Activated CD4-positive, alpha-beta T cell treated with anti-CD3 and anti-CD28 coated beads, Interleukin-2, amount 50 U/mL, for 1 hour (primary cell): ENCODE measurements around the gene ATP6V0A4.
"Not testable (repeated sequence)": the region's sequence is repeated elsewhere in the genome, so short reads cannot be mapped to it uniquely, and the experiment has no call there.

Source experiments
- DNase-seq: peaks from one replicate; pipeline ENCODE4 v3.0.0-alpha.2; 2020

ATP6V0A4 gene

DNA sequence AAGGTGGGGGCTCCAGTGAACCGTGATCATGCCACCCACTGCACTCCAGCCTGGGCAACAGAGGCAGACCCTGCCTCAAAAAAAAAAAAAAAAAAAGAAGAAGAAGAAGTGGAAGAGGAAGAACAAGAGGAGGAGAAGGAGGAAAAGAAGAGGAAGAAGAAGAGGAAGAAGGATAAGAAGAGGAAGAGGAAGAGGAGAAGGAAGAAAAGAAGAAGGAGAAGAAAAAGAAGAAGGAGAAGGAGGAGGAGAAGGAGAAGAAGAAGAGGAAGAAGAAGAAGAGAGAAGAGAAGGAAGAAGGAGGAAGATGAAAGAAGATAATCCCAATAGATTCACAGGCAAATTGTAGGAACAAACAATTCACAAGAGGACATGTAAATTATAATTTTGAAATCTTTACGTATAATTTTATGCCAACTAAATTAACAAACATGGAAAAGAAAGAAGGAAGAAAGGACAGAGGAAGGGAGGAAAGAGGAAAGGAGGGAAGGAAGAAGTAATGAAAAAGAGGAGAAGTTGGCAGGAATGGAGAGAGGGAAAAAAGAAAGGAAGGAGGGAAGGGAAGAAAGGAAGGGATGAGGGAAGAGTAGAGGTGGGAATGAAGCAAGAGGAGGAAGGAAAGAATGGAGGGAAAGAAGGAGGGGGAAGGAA, 100.3 kb downstream of the ATP6V0A4 start:
- DNase-seq = no peak

DNA sequence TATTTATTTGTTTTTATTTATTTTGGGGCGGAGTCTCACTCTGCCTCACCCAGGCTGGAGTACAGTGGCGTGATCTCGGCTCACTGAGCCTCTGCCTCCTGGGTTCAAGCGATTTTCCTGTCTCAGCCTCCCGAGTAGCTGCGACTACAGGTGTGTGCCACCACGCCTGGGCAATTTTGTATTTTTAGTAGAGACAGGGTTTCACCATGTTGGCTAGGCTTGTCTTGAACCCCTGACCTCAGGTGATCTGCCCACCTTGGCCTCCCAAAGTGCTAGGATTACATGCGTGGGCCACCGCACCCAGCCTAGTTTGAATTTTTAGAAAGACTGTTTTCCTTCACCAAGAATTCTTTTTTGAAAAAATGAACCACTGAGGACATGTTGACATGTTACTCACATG, 102.2 kb downstream of the ATP6V0A4 start:
- DNase-seq = not testable (repeated sequence)

DNA sequence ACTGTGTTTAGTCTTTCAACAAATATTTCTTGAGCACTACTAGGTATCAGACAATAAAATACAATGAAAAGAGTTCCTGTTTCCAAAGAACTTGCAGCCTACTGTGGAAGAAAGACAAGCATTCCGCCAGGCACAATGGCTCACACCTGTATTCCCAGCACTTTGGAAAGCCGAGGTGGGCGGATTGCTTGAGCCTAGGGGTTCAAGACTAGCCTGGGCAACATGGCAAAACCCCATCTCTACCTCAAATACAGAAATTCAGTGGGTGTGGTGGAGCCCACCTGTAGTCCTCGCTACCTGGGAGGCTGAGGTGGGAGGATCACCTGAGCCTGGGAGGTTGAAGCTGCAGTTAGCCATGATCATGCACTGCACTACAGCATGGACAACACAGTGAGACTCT, 102.9 kb downstream of the ATP6V0A4 start:
- DNase-seq = no peak

DNA sequence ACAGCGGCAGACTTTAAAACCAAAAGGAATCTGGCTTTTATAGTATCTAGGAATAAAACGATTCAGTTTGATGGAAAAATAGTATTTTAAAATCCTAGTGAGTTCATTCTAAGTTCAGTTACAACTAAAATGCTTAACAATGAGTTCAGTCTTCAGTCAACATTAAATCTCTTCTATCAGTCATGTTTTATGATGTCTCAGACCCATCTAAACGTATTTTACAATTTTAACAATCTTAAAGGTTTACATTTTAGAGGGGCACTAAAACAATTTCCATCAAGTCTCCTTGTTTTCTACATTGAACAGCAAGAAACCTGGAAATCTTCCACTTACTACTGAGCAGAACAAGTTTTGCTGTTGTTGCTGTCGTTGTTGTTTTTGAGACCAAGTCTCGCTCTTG, 106.8 kb downstream of the ATP6V0A4 start:
- DNase-seq = no peak

DNA sequence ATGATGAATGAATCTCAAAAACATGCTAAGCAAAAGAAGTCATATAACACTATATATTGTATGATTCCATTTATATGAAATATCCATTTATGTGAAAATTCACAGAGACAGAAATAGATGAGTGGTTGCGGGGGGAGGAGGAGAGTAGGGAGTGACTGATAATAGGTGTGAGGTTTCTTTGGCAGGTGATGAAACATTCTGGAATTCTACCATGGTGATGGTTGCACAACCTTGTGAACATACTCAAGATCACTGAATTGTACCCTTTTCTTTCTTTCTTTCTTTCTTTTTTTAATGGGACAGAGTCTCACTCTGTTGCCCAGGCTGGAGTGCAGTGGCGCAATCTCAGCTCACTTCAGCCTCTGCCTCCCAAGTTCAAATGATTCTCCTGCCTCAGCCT, 107.5 kb downstream of the ATP6V0A4 start:
- DNase-seq = no peak

DNA sequence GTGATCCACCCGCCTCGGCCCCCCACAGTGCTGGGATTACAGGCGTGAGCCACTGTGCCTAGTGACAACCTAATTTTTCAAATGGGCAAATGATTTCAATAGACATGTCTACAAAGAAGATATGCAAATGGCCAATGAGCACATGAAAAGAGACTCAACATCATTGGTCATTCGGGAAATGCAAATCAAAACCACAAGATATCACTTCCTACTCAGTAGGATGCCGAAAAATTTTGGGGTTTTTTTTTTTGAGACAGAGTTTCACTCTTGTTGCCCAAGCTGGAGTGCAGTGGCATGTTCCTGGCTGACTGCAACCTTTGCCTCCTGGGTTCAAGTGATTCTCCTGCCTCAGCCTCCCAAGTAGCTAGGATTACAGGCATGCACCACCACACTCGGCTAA, 110.0 kb downstream of the ATP6V0A4 start:
- not testable (repeated sequence) for DNase-seq

DNA sequence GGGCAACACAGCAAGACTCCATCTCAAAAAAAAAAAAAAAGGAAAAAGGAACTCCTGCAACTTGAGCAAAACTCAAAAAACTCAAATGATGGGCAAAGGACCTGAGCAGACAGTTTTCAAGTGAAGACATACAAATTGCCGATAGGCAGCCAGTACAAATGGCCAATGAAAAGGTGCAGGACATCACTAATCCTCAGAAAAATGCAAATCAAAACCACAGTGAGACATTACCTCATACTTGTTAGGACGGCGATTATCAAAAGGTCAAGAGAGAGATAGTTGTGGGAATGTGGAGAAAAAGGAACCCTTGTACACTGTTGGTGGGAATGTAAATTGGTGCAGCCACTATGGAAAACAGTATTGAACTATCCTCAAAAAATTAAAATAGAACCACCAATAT, 113.7 kb downstream of the ATP6V0A4 start:
- DNase-seq = no peak

DNA sequence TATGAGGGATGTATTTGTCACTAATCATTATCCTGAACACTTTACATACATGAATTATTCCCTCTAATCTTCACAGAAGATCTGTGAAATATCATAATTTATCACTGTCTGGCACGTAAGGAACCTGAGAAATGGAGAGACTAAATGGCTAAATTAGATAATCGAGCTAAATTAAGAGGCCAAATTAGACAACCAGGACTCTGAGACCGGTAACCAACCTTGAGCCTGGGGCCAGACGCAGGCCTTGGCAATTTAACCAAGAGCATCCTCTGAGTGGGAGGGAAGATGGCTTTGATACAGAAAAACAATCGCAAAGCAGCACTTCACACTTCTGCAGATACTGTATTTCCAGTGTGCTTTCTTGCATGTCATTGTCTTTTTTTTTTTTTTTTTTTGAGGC, 118.2 kb downstream of the ATP6V0A4 start:
- DNase-seq = no peak

DNA sequence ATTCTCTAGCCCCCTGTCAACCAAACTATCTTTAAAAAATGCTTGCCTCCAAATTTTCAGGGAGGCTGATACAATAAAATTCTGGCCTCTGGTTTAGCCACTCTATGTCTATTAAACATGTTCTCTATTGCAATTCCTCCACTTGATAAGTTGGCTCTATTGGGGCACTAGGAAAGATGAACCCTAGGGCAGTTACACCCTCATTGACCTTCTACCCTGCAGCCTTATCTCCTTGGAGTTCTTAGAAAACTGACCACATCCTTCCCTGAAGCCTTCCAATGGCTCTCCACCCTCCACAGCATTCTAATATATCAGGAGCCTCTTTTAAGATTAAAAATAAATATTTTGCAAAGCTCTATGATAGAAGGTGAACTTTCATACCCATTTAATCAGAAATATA, 127.4 kb downstream of the ATP6V0A4 start:
- no peak for DNase-seq

DNA sequence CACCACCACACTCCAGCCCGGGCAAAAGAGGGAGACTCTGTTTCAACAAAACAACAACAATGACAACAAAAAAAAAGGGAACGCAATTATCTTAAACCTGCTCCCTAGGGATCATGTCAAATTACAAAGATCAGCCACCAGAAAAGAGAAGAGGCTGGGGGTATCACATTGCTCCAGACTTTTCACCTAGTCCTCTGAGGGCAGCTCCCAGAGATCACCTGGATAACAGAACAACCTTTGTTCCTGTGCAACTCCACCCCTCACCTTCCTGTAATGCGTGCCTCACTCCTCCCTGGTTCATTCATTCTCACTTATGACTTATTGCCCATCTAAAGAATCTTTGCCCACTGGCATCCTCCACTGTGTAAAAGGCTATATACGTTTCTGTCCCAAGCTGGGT, 128.6 kb downstream of the ATP6V0A4 start:
- no peak for DNase-seq

DNA sequence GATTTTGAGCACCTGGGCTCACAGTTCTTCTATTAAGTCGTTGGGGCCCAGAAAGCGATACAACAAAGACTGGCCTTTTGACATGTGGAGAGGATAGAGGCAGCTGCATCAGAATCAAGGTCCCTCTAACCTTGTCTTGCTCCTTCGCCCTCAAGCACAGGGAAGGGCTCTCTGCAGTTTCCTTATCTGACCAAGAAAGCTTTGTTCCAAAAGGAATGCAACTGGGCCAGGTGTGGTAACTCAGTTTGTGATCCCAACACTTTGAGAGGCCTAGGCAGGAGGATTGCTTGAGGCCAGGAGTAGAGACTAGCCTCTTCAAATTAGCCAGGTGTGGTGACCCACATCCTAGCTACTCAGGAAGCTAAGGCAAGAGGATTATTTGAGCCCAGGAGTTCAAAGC, 129.1 kb downstream of the ATP6V0A4 start:
- no peak for DNase-seq

DNA sequence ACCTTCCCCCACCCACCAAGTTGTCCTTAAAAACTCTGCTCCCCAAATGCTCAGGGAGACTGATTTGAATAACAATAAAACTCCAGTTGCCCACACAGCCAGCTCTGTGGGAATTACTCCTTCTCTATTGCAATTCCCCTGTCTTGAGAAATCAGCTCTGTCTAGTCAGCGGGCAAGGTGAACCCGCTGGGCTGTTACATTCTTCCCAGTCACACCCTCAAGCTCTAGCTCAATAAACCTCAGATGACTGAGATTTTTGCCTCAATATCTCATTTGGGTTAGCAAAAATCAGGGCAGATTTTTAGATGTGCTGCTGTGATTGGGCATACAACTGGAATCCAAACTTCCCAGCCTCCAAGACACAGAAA, 129.8 kb downstream of the ATP6V0A4 start:
- DNase-seq = no peak

DNA sequence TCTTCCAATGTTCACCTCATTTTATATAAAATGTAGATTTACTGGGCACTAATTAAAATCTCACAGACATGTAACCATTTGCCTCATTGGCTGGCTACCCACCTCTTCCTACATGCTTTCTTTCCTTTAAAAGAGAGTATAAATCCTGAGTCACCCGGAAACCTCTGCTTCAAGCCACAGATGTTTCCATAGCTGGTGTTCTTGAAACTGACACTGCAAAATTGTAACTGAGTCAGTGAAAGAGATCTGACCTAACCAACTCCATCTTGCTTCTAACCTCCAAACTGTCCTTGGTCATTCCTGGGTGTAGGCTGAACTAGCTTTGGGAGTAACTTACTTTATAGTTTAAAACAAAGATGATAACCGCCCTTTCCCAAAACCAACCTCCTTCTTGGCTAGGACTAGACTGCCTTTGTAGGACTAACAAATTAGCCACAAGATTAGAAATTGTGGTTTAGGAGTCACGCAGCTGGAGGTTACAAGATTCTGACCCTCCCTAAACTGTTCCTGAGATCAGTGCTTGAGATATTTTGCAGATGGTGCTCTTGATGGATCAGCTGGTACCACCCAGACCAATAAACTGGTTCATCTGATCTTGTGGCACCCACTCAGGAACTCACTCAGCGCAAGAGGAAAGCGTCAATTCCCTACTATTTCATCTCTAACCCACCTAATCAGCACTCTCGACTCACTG, 130.3 kb downstream of the ATP6V0A4 start:
- DNase-seq = no peak

DNA sequence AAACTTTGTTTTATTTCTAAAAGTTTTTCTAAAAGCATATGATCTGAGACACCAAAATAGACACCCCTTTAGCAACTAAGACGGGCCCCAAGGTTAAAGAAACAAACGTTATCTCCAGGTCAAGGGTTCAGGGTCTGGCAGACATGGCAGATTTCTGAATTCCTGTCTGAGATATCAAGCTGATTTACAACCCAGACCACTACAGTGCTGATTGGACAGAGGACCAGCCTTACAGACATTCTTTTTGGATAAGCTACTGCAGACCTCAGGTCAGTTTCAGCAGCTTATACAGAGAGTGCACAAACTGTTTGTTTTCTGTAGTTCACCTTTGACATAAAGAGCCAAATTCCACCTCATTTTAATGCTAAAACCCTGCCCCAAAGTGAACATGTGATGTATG, 131.6 kb downstream of the ATP6V0A4 start:
- no peak for DNase-seq

DNA sequence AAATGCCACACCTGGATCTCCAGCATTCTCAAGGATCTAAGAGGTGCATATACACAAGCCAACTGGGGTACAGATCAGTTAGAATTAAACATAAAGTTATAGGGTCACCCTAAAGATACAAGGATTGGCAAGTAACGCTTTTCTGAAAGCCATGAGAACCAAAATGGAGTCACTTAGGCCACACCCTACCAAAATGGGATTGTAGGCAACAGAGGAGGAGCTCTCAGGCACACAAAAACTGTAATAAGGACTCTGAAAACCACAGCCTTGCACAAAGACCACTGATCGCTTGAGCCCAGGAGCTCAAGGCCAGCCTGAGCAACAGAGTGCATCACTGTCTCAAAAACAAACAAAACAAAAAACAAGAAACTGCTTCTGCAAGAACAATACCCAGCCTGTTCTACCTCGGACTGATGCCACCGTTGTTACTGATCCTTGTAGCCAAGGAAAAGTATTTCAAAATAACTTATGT, 132.3 kb downstream of the ATP6V0A4 start:
- no peak for DNase-seq

DNA sequence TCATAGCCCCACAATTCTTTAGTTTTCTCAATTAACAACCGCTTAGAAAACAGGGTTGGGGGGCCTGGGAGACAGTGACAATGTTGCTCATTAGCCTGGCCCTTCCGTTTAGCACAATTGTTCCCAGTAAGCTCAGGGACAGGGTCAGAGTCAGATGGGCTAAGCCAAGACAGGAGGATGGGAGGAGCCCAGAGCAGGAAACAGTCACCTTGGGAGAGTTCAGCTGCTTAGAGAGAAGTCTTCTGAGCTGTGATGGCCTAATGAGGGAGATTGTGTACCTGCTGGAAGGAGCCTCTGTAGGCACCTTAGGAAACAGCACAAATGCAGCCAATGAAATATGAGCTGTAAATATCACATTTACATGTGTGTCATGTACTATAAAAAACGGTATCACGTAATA, 132.7 kb downstream of the ATP6V0A4 start:
- no peak for DNase-seq

DNA sequence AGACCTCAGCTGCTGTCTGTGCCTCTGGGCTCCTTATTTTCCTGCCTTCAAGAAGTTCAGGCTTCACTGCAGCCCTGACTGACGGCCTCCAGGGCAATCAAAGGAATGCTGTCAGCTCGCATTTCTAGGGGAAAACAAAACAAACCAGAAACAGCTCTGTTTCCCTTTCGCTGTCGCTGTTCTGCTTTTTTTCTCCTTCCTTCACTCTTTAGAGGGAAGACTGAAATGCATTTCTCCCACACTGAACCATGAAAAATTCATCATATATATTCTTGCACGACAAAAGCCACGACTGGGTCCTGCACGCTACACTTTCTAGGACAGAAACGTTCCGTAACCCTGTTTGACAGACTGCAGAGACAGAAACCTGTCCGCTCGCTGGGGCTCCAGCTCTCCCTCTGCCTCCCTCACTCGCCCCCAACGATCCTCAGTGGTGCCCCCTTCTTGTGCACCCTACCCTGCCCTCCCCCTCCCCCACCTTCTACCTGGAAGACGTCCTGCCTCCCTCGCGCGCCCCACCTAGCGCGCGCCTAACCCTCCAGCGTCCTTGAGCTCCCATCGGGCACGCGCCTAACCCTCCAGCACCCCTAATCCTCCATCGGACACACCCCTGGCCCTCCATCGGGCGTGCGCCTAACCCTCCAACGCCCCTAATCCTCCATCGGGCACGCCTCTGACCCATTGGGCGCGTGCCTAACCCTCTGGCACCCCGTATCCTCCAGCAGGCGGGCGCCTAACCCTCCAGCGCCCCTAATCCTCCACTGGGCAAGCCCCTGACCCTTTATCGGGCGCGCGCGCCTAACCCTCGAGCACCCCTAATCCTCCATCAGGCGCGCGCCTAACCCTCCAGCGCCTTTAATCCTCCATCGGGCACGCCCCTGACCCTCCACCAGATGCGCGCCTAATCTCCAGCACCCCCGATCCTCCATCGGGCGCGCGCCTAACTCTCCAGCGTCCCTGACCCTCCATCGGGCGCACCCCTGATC, 134.0 kb downstream of the ATP6V0A4 start:
- no peak for DNase-seq

DNA sequence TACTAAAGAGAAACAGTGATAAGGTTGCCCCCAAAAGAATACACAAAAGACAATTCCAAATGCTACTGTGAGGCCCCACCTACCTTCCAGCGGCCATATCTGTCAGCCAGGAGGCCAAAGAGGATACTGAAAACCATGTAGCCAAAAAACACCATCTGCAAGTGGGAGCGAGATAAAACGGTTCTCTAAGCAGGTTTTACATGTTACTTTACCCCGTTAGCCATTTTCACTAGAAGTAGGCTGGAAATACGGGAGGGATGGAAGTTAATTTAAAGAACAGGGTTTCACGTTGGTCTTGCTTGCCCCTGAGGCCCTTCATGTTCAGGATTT, 135.0 kb downstream of the ATP6V0A4 start:
- DNase-seq = no peak

DNA sequence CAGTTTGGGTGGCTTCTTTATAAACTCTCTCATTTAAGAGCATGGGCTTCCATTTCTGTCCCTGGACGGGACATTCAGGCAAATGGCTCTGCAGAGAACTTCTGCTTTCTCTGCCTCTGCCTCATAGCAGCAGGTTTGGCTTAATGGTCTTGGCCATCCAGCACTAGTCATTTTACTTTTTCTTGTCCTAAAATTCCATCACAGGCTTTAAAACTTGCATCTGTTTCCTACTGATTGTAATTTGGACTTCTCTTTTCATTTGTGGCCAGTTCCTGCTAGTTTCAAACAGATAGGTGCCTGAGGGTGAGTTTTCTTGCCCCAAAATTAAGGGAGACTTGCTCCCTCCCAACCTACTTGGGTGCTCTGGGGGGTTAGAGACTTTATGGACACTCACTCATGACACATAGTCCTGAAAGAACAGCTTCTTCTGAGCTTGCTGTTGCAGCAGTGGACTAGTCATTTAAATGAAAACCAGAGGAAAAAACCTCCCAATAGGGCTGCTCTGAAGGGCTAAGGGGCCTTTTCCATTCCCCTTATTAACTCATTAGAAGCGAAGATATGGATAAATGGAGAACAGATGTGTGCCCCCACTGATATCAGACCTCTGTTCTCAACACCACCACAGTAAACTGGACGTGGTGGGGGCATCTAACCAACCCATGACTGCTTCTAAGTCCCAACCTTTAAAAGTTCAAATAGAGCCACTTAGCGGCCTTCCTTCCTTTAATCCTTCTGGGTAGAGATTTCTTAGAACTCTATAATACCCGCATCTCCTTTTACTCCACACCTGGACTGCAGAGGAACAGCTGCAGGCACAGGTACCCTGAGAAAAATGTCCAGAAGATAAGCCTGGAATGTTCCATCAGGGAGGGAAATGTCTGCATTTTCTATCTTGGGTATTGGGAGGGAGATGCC, 135.7 kb downstream of the ATP6V0A4 start:
- DNase-seq = no peak

DNA sequence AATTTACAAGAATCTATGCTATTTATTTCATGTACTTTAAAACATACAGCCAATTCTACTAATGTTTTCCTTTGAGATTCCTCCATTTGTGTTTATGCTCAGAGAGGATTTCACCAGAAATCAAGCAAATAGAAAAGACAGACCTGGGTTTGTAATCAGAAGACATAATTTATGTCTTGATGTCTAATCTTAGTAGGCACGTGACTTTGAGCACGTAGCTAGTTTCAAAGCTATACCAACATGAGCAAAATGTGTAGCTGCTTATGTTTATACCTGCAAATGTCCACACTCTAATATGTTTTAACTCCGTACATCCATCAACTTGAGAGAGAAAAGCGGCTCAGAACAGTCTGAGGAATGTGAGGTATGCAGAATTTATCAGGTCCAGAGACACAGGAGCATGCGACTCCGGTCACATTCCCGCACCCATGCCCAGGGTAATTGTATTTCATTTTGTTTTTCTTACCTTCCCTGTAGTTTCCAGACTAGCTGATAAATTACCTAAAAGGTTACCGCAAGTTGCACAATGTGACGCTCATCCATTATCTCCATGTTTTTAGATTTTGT, 136.8 kb downstream of the ATP6V0A4 start:
- no peak for DNase-seq

DNA sequence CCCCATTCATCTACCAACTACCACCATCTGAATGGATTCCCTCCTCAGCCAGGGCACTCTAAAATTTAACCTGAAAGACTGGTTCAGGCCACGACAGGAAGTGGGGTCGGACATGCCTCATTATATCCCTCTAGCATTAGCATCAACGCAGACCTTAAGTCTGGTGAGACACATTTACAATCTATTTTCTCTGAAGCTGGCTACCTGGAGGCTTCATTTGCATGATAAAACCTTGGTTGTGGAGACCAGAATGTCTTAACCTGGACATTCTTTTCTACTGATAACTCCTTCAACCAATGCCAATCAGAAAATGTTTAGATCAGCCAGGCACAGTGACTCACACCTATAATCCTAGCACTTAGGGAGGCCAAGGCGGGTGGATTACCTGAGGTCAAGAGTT, 139.1 kb downstream of the ATP6V0A4 start:
- DNase-seq = no peak

DNA sequence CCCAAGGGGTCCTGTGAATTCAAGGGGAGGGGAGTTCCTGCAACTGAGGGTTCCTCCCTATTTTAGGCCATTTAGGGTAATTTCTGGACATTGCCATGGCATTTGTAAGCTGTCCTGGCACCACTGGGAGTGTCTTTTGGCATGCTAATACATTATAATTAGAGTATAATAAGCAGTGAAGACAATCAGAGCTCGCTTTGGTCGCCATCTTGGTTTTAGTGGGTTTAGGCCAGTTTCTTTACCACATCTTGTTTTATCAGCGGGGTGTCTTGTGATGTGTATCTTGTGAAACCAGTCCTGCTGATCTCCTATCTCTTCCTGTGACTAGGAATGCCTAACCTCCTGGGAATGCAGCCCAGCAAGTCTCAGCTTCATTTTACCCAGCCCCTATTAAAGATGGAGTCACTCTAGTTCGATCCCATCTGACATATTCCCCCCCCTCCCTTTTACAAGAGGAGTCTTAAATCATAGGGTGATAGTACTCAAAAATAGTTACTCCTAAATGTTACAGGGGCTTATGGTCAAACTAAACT, 140.1 kb downstream of the ATP6V0A4 start:
- no peak for DNase-seq
